ENCODE results near the gene OR6C2.
"Not testable (repeated sequence)": the region's sequence is repeated elsewhere in the genome, so short reads cannot be mapped to it uniquely, and the experiment has no call there.

Gene OR6C2

DNA sequence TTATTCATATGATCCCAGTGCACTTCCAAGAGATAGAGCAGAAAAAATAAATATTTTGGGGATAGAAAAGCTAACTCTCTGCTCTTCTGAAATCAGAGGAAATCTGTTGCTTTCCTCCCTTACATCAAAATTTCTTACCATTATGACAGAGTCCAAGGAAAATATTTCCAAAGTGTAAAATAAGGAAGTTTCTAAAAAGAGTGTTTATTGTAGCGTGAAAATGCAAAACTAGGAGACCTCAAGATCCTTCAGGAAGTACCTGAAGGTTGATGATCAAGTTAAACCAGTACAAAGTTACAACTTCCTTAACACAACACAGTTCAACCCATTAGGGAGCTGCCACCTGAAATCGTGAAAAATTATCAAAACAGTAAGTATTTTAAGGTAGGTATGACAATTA, at the start of gene OR6C2:
Gene OR6C2, plus strand, starts transcription at position 301 of the 400 bp plus-strand sequence. CDS start 8,138 bp downstream, outside the sequence.
- DNase-seq (ENCODE audit: low read depth): no peak

DNA sequence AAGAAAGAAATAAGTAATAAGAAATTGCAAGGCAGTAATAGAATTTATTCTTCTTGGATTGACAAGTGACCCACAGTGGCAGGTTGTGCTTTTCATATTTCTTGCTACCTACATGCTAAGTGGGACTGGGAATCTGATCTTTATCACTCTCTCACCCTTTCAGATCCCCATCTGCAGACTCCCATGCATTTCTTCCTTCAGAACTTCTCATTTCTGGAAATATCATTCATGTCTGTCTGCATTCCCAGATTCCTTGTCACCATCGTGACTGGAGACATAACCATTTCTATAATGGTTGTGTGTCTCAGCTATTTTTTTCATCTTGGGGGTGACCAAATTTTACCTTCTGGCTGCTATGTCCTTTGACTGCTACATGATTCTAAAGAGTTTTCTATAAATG, 47.5 kb upstream of the OR6C2 start:
- no peak for DNase-seq (ENCODE audit: low read depth)

GRCh38 chr12:55400229-55400628, 43.6 kb upstream of the OR6C2 start, which contains the start of gene OR6C65:
Gene OR6C65 (plus strand): TSS chr12:55400529. CDS start chr12:55400529, 0 bp downstream.
- no peak for DNase-seq (ENCODE audit: low read depth)

- DNase-seq (ENCODE audit: low read depth): no peak
Measured at GRCh38 chr12:55407866-55408265, 36.0 kb upstream of the OR6C2 start.

DNA sequence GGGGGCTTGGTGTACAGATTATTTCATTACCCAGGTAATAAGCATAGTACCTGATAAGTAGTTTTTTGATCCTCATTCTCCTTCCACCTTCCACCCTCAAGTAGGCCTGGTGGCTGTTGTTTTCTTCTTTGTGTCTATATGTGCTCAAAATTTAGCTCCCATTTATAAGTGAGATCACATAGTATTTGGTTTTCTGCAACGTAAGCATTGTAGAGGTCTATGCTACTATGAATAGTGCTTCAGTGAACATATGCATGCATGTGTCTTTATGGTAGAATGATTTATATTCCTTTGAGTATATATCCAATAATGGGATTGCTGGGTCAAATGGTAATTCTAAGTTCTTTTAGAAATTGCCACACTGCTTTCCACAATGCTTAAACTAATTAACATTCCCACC, 34.7 kb upstream of the OR6C2 start:
- DNase-seq (ENCODE audit: low read depth): not testable (repeated sequence)

- not testable (repeated sequence) for DNase-seq (ENCODE audit: low read depth)
Measured at GRCh38 chr12:55412138-55412537, 31.7 kb upstream of the OR6C2 start.

GRCh38 chr12:55413498-55414388, 30.1 kb upstream of the OR6C2 start:
- not testable (repeated sequence) for DNase-seq (ENCODE audit: low read depth)

DNA sequence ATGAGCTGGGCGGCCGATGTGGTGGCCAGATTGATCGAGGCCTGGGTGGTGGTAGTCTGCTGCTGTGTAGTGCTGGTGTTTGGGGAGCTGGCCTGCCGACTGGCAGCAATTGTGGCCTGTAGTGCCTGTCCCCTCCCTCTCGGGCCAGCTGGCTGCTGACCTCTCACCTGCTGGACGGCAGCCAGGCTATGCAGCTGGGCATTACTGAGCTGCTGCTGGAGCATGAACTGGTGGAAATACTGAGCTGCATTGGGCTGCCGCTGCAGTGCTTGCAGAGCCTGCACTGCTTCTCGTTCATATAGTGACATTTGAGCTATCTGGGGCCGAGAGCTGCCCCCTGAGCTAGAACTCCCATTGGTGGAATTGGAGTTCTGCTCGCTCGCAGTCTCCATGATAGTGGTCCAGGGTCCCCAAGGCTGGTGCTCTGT, 29.5 kb upstream of the OR6C2 start:
- DNase-seq (ENCODE audit: low read depth): not testable (repeated sequence)

DNA sequence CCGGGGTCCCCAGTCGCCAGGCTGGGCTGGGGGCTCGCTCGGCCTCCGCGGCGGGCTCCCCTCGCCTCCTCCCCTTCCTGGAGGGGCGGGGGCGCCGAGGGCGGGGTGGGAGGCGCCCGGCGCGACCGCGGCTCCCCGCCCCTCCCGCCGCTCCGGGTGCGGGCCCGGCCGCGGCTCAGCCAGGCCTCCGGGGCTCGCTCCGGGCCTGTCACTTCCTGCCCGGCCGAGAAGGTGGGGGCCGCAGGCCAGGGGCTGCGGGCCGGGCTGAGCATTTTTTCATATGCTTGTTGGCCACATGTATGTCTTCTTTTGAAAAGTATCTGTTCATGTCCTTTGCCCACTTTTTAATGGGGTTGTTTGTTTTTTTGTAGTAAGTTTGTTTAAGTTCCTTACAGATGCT, 29.0 kb upstream of the OR6C2 start:
- not testable (repeated sequence) for DNase-seq (ENCODE audit: low read depth)

DNA sequence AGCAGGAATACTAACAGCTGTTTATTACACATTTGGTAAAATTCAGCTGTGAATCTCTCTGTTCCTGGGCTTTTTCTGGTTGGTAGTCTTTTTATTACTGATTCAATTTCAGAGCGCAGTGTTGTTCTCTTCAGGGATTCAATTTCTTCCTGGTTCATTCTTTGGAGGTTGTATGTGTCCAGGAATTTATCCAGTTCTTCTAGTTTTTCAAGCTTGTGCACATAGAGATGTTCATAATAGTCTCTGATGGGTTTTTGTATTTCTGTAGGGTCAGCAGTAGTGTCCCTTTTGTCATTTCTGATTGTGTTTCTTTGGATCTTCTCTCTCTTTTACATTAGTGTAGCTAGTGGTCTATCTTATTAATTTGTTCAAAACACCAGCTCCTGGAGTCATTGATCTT, 26.9 kb upstream of the OR6C2 start:
- no peak for DNase-seq (ENCODE audit: low read depth)

- no peak for DNase-seq (ENCODE audit: low read depth)
Measured at GRCh38 chr12:55420307-55420962, 23.4 kb upstream of the OR6C2 start.

GRCh38 chr12:55425954-55426353, 17.9 kb upstream of the OR6C2 start, which contains the start of gene OR6C76:
Gene OR6C76 (plus strand): TSS chr12:55426254. CDS start chr12:55426254, 0 bp downstream.
- DNase-seq (ENCODE audit: low read depth): no peak

- DNase-seq (ENCODE audit: low read depth): no peak
Measured at GRCh38 chr12:55428331-55429243, 15.3 kb upstream of the OR6C2 start.

DNA sequence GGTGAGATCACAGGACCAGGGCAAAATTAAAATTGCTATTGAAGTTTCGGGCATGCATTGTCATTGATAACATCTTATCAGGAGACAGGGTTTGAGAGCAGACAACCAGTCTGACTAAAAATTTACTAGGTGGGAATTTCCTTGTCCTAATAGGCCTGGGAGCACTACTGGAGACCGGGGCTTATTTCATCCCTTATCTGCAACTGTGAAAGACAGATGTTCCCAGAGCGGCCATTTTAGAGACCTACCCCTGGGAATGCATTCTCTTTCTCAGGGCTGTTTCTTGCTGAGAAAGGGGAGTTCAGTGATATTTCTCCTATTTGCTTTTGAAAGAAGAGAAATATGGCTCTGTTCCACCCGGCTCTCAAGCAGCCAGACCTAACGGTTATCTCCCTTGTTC, 2.6 kb upstream of the OR6C2 start:
- DNase-seq (ENCODE audit: low read depth): not testable (repeated sequence)

GRCh38 chr12:55445357-55445756, 1.5 kb downstream of the OR6C2 start:
- no peak for DNase-seq (ENCODE audit: low read depth)

DNA sequence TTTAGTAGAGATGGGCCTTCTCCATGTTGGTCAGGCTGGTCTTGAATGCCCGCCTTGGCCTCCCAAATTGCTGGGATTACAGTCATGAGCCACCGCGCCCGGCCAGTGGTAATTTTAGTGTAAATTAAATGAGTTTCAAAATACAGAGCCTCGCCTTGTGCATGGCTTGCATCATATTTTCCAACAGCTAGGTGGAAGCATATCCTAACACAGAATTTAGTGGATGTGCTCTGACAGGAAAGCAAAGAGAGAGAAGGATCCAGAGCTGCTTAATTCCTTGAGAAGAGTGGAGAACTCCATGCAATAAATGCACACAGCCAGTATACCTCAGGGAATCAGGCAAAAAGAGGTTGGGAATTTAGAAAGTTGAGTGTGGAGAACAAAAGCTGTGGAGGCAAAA, 2.5 kb downstream of the OR6C2 start:
- DNase-seq (ENCODE audit: low read depth): no peak

- no peak for DNase-seq (ENCODE audit: low read depth)
Measured at GRCh38 chr12:55448825-55449224, 4.9 kb downstream of the OR6C2 start.

GRCh38 chr12:55464926-55465325, 21.1 kb downstream of the OR6C2 start:
- DNase-seq (ENCODE audit: low read depth): not testable (repeated sequence)

GRCh38 chr12:55467836-55468235, 24.0 kb downstream of the OR6C2 start:
- DNase-seq (ENCODE audit: low read depth): no peak

DNA sequence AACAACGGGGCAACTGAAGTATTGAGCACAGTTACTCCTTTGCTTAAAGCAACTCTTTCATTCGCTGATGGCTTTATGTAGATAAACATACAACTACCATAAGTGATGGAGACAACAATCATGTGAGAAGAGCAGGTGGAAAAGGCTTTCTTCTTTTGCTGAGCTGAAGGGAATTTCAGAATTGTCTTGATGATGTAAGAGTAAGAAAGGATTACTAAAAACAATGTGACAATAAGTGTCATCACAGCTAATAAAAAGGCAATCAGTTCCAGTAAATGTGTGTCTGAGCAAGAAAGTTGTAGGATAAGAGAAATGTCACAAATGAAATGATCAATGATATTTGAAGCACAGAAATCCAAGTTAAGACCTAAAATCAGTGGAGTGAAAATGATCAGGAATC, 25.4 kb downstream of the OR6C2 start:
- DNase-seq (ENCODE audit: low read depth): no peak

DNA sequence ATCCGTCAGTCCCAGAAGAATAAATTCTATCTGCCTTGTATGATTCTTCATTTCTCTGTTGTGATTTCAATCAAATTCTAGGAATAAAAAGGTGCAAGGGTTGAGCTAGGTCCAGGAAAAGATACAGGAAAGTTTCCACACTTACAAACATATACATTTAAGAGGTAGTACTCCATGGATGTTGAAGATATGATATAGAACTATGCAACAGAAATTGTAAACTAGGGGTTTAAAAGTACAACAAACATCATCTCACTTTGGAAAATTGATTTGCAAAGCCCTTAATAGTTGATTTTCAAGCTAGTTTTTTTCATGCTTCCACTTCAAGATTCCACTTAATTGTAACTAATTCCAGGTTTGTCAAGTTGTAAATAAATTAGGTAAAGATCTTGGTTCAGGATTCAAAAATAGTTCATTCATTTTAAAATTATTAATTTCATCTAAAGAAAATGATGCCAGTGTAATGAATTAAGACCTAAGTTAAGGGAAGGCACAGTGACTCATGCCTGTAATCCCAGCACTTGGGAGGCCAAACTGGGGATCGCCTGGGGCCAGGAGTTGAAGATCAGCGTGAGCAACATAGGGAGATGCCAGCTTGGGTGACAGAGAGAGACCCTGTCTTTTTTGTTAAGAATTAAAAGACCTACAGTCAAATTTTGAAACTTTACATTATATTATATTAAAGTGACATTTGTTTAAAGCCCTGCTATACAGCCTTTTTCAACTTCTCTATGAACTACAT, 26.4 kb downstream of the OR6C2 start, which contains the start of gene OR6C70:
Gene OR6C70, minus strand, starts transcription at position 51 of the 742 bp plus-strand sequence. Its CDS starts 0 bp downstream, at position 51.
- no peak for DNase-seq (ENCODE audit: low read depth)

Measured in amniotic epithelial cell (primary cell).